Adrenal gland (tissue), 12 donors: Measurements from ENCODE around the gene LRP1B. TPM values are rescaled to one million over a fixed set of nuclear protein-coding genes. Genes with fewer than 3 reads are reported as not detected.

Experiments
- DNase-seq, 7 donors: peaks; one replicate each; pipeline ENCODE4 v3.0.0-alpha.2; 2019 to 2020
- H3K27ac ChIP-seq, 5 donors: fragments of 200-600 bp; sonication (generic) in 4 of 5; 1 replicate in 3 of 5; 2 replicates in 2 of 5; pipeline versions ENCODE4 v1.5.1 to v1.8.0; 2016 to 2020; ENCODE audit warnings: mild to moderate bottlenecking in 1 of 5
- H3K27me3 ChIP-seq: fragments of 200-600 bp; 2 replicates; pipeline ENCODE4 v1.8.0; 2021
- H3K36me3 ChIP-seq, 2 donors: fragments of 200-600 bp; replicated peaks in 1 of 2; 1 replicate in 1 of 2; 2 replicates in 1 of 2; pipeline versions ENCODE4 v1.5.1 to v1.8.0; 2018 to 2022
- H3K4me1 ChIP-seq, 2 donors: fragments of 200-600 bp; replicated peaks in 1 of 2; 1 replicate in 1 of 2; 2 replicates in 1 of 2; pipeline versions ENCODE4 v1.5.1 to v1.8.0; 2018 to 2021
- H3K4me3 ChIP-seq, 4 donors: fragments of 200-600 bp; sonication (generic) in 3 of 4; one replicate each; pipeline ENCODE4 v1.5.1; 2016 to 2018
- H3K9me3 ChIP-seq, 3 donors: fragments of 200-600 bp; sonication (generic) in 1 of 3; replicated peaks in 1 of 3; 1 replicate in 2 of 3; 2 replicates in 1 of 3; pipeline versions ENCODE4 v1.5.1 to v1.8.0; 2016 to 2021
- POLR2A ChIP-seq, 2 donors: fragments of 450-650 bp; IDR thresholded peaks; one replicate each; pipeline ENCODE4 v1.6.1; 2017; ENCODE audit warnings: antibody characterized with exemption in 2 of 2, mild to moderate bottlenecking in 2 of 2, moderate library complexity in 1 of 2
- WGBS, 4 donors: extraction: QIAGEN DNeasy Blood & Tissue Kit in 2 of 4; methylation state at CpG; one replicate each; pipeline versions ENCODE4 v1.1.5 to v1.1.7; 2013 to 2017; 5-methylcytosine and 5-hydroxymethylcytosine counted together
- intact Hi-C, 2 donors: fragments of 100-400 bp; cut with DNase I; formaldehyde crosslinking; loops; one replicate each; pipeline versions ENCODE4 v1.14.1 to v1.15.0; 2022 to 2023
- polyA plus RNA-seq, 3 donors: library from polyadenylated mRNA; stranded (reverse); fragments of 200-250 nt in 2 of 3; fragments of 350-450 nt in 1 of 3; fragmentation: Illumina TruSeq in 1 of 3; extraction: RNeasy Lipid Tissue Mini Kit (QIAGEN cat#74804) in 1 of 3; gene quantifications; one replicate each; pipeline ENCODE4 v1.2.3, GENCODE V29; 2013 to 2014
- total RNA-seq, 9 donors: library from RNA; depleted of rRNA in 4 of 9; stranded (reverse); fragments of >200 nt in 4 of 9; fragments of 120-200 nt in 1 of 9; fragmentation: NEBNext Ultra II Directional in 1 of 9; extraction: Animal tissue kit (Norgen Biotek cat#: 25700) in 1 of 9; gene quantifications; one replicate each; pipeline versions ENCODE4 v1.1.0 to v1.2.4, GENCODE V29; 2013 to 2023
- TF ChIP-seq, protein P1 (sequence below), 6 experiments: fragments of 450-650 bp in 4 of 6; fragments of 200-600 bp in 2 of 6; sonication (generic) in 1 of 6; IDR thresholded peaks; 1 replicate in 5 of 6; 2 replicates in 1 of 6; pipeline versions ENCODE4 v1.5.1 to v1.8.0; 2016 to 2021; ENCODE audit warnings: antibody characterized with exemption in 6 of 6, mild to moderate bottlenecking in 2 of 6, moderate library complexity in 1 of 6
- donor health status: healthy with polysubstance abuse.
- donor health status: Bipolar disorder and iron deficiency.
- donor health status: DM: yes; HTN: yes; CAD: no.
- donor health status: DM: no; HTN: no; CAD: no.
- donor health status: DM: no; HTN: no; CAD: no.
- donor health status: DM: yes; HTN: yes; CAD: no.

The LRP1B gene
- total and polyA plus RNA-seq, 12 donors: 0.84 to 5.4 (median 2.1) TPM

DNA sequence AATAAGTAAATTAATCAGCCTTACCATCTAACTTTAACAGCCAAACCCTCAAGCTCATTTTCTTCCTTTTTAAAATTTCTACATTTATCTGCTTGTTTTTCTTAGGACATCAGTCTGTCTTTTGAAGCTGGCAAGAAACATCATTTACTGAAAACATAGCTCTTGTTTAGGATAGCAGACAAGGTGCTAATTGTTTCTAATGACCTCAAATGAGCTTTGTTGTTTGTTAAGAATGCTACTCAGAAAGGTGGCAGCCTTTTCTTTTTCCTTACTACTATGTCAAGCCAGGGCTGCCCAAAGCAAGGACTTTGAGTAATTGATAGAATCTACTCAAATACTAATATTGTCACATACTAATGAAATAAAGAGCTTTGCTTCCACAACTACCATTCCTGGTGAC, 171.8 kb downstream of the LRP1B start:
- Histone ChIP-seq H3K27ac (no peak overlapping the region), H3K36me3 (no peaks in the 10 kb centered on the region), H3K4me1 (no peaks in the 10 kb centered on the region), H3K27me3 (no peaks in the 10 kb centered on the region), H3K9me3 (no peaks in the 10 kb centered on the region), H3K4me3 (no peak overlapping the region)
- intact Hi-C loops: no loop called here
- TF ChIP-seq POLR2A (IDR thresholded peaks at IDR 0.05): no peak
- TF ChIP-seq, protein P1, sequence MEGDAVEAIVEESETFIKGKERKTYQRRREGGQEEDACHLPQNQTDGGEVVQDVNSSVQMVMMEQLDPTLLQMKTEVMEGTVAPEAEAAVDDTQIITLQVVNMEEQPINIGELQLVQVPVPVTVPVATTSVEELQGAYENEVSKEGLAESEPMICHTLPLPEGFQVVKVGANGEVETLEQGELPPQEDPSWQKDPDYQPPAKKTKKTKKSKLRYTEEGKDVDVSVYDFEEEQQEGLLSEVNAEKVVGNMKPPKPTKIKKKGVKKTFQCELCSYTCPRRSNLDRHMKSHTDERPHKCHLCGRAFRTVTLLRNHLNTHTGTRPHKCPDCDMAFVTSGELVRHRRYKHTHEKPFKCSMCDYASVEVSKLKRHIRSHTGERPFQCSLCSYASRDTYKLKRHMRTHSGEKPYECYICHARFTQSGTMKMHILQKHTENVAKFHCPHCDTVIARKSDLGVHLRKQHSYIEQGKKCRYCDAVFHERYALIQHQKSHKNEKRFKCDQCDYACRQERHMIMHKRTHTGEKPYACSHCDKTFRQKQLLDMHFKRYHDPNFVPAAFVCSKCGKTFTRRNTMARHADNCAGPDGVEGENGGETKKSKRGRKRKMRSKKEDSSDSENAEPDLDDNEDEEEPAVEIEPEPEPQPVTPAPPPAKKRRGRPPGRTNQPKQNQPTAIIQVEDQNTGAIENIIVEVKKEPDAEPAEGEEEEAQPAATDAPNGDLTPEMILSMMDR (IDR thresholded peaks at IDR 0.05): no peak
- DNase-seq: no peak

DNA sequence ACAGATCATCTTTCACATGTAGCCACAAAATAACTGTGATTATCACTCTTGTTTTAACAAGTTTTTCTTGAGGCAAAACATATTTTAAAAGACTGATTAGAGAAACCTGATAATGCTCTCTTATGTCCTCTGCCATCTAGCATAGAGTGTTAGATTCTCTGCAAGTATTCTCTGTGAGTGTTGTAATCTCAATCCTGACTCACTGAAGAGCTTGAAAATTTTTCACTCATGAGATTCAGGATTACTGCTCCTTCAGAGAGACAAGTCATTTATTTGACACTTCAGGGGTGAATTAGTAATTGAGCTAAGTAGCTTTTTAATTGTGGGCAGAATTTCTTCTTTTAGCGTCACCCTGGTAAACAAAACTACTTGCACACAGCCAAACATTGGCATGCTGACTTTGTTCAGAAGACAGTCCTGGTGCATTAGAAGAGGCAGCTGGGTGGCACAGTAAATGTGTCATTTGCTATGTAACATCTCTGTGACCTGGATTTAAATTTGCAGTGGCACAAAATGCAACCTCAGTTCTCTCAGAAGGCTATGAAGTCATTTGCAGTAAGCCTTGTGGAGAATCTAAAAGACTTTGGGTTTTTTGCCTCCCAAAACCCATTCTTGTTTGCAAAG, 172.9 kb downstream of the LRP1B start:
- H3K4me1 ChIP-seq: no peaks in the 10 kb centered on the region
- DNase-seq: no peak
- TF ChIP-seq POLR2A (IDR thresholded peaks at IDR 0.05): no peak
- TF ChIP-seq, protein P1 (IDR thresholded peaks at IDR 0.05): no peak
- H3K36me3 ChIP-seq: no peaks in the 10 kb centered on the region
- no peak overlapping the region for H3K27ac ChIP-seq
- no peak overlapping the region for H3K4me3 ChIP-seq
- H3K27me3 ChIP-seq: no peaks in the 10 kb centered on the region
- 81 to 90% (median 85%) methylated on average over 1 of the region's 1 CpG for WGBS, 4 donors
- H3K9me3 ChIP-seq: no peaks in the 10 kb centered on the region
- intact Hi-C loops: no loop called here

DNA sequence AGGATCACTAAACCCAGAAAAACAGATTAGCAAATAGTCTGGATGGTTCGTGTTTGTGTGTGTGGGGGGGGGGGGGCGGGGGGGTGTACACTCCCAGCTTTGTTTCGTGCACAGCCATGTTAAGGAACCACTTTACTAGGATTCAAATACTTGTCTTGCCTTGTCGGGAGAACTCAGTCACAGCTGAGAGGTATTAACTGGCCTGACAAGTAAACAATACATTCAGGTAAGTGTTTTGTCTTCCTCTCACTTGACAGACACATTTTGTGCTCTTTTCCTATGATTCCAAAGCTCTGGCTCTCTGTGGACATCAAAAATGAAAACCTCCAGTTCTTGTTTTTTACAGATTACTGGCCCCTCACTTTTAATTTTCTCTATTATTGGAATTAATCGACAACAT, 173.5 kb downstream of the LRP1B start:
- Histone ChIP-seq H3K9me3 (no peaks in the 10 kb centered on the region), H3K4me1 (no peaks in the 10 kb centered on the region), H3K4me3 (no peak overlapping the region), H3K27ac (no peak overlapping the region), H3K27me3 (no peaks in the 10 kb centered on the region), H3K36me3 (no peaks in the 10 kb centered on the region)
- intact Hi-C loops: no loop called here
- TF ChIP-seq, protein P1 (IDR thresholded peaks at IDR 0.05): no peak
- no peak for TF ChIP-seq POLR2A (IDR thresholded peaks at IDR 0.05)
- DNase-seq: no peak
- 58 to 91% (median 68%) methylated on average over 5 of the region's 5 CpGs for WGBS, 4 donors

DNA sequence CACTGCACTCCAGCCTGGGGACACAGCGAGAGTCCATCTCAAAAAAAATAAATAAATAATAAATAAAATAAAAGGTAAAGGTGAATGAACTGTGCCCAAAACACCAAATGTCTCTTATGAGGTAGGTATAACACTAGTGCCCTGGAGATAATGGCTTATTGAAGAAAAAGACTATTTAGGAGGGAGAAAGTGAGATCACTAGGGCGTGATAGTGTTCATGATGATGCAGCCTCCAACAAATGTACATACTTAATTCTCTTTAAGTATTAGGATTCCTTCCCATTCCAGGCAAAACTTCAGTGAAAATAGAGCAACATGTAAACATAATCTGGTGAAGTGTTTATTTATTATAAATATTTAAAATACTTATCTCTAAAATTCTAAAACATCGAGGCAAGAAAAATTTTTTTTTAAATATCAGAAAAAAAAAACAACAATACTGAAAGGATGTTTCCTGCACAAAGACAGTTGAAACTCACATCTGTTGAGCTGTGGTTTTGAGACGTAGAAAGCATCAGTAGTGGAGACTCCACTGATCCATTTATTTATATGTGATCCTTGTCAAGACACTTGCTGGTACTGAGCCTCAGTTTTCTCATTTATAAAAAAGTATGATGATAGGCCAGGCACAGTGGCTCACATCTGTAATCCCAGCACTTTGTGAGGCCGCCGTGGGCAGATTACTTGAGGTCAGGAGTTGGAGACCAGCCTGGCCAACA, 183.3 kb downstream of the LRP1B start:
- Histone ChIP-seq H3K27ac (no peak overlapping the region), H3K9me3 (no peaks in the 10 kb centered on the region), H3K36me3 (no peaks in the 10 kb centered on the region), H3K4me3 (no peak overlapping the region), H3K27me3 (no peaks in the 10 kb centered on the region), H3K4me1 (no peaks in the 10 kb centered on the region)
- no peak for TF ChIP-seq POLR2A (IDR thresholded peaks at IDR 0.05)
- TF ChIP-seq, protein P1 (IDR thresholded peaks at IDR 0.05): no peak
- intact Hi-C loops: no loop called here
- DNase-seq: no peak
- WGBS, 4 donors: 86 to 91% (median 88%) methylated on average over 5 to 6 of the region's 6 CpGs
